Hematopoietic multipotent progenitor cell treated with erythropoietin and hydrocortisone succinate and interleukin-3 and kit ligand, for 8 days (in vitro differentiated cells): ENCODE measurements around the gene DEFB124.
"Not testable (repeated sequence)": the region's sequence is repeated elsewhere in the genome, so short reads cannot be mapped to it uniquely, and the experiment has no call there.

Source experiments
- DNase-seq: peaks from one replicate; pipeline ENCODE4 v3.0.0-alpha.2; 2015

Gene DEFB124

DNA sequence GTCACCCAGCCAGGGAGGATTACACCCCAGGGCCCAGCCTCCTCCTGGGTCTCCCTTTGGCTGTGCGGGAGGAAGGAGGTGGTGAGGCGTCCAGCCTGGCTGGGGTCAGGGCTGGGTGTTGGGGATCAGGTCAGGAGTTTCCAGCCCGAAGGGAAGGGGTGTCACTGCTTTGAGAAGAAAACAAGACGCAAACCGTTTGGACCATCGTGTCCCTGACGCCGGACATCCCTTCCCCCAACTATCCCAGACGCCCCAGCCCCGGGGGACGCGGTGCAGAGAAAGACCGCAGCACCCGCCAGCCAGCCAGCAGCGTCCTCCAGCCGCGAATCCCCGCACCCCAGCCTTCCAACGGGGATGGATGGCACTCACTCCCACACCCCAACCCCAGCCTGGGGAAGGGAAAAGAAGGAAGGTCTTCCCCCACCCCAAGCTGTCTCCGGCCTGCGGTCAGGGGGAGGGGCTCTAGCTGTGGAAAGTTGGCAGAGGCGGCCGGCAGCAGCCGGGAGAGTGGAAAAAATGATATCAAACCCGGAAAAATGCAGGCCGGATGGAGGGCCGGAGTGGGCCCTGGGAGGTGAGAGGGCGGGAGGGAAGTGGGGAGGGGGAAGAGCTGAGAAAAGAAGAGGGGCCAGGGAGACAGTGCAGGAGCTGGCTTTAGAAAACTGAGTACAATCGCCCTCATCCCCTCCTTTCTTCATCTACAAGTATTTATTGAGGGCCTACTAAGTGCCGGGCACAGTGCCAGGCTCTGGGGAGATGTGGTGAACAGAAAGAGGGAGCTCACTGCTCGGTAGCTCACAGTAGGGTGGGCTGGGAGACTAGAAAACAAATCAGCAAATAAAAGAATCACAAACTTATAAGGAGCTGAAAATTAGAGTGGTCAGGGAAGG lies 10.8 kb upstream of the DEFB124 start:
- DNase-seq = peak; percentile 63

DNA sequence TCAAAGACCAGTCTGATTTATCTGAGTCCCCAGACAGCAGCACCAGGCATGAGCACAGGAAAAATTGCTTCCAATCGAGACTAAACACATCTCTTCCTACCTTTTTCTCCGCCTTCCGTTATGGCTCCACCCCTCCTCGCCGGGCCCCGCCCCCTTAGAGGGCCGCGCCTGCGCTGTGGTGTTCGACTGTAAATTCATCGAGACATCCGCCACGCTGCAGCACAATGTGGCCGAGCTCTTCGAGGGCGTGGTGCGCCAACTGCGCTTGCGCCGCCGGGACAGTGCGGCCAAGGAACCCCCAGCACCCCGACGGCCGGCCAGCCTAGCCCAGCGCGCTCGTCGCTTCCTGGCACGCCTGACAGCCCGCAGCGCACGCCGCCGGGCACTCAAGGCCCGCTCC lies 9.1 kb upstream of the DEFB124 start:
- peak; percentile 49 for DNase-seq

DNA sequence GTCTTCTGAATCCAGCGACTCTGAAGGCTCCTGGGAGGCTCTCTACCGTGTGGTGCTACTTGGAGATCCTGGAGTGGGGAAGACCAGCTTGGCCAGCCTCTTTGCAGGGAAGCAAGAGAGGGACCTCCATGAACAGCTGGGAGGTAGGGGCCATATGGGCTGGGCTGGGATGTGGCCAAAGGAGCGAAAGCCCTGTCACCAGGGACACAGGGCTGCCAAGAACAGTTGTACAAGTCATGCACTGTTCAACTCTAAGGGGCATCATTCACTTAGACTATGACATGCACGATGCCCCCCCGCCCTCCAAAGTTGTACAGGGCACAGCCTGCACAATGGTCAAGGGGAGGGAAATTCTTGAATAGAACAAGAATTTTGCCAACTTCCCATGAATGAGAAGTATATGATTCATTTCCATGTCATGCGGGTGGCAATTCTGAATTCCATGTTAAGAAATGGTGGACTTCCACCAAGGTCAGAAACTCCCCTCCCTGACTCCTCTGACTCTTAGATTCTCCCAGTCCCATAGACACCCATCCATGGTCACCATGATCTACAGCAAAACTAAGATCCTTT lies 1.8 kb upstream of the DEFB124 start:
- no peak for DNase-seq

DNA sequence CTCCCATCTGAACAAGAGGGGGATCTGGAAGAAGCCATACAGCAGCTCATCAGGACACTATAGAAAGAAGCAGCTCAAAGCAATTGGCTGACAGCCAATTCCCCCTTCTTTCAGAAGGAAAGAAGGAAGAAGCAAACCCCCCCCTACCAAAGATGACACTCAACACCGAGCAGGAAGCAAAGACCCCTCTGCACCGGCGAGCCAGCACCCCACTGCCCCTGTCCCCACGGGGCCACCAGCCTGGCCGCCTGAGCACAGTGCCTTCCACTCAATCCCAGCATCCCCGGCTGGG lies 1.3 kb upstream of the DEFB124 start:
- no peak for DNase-seq

DNA sequence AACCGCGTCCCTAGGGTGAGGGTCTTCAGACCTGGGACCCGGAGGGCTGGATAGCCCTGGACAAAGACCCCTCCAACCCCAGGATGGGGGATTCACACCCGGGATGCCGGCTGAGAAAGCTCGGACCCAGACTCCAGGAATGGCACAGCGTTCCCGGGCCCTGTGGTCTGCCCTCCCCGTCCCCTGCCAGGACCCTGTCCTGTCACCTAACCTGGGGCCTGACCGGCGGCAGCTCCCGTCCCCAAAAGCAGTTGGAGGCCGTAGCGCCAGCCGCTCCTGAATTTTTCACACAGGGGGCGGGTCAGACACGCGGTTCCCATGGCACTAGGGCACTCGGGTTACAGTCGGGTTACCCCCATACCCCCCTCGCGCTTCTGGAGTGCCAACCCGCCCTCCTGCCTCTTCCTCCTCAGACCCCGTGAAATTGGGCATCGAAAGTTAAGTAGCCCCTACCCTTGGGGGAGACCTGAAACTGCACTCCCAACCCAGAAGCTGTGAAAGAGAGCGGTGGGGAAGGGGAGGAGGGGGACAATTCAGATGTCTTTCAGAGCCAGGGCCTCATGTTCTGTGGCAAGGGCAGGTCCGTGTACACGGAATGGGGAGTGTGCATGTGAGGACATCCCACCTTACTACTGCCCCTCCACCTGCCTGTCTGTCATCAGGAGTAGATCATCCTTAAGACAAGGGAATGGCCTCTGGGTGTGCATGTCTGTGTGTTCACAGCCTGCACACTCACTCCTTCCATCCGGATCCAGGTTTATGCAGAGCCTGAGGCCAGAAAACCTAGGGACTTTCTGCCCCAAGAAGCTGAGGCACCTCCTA lies 756 bp upstream of the DEFB124 start:
- no peak for DNase-seq

DNA sequence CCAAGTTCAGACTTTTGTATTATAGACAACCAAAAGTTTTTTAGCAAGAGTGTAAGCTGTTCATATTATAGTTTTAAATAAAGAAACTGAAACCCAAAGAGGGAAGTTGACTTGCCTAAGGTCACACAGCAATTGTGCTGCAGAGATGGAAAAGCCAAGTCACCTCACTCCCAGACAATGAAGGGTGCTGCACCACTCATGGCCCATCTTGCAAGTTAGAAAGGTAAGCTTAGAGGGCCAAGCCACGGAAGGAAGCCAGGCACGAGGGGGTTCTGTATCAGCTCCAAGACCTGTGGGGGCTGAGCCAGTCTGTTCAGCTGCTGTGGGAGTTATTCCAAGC lies 860 bp downstream of the DEFB124 start:
- no peak for DNase-seq

DNA sequence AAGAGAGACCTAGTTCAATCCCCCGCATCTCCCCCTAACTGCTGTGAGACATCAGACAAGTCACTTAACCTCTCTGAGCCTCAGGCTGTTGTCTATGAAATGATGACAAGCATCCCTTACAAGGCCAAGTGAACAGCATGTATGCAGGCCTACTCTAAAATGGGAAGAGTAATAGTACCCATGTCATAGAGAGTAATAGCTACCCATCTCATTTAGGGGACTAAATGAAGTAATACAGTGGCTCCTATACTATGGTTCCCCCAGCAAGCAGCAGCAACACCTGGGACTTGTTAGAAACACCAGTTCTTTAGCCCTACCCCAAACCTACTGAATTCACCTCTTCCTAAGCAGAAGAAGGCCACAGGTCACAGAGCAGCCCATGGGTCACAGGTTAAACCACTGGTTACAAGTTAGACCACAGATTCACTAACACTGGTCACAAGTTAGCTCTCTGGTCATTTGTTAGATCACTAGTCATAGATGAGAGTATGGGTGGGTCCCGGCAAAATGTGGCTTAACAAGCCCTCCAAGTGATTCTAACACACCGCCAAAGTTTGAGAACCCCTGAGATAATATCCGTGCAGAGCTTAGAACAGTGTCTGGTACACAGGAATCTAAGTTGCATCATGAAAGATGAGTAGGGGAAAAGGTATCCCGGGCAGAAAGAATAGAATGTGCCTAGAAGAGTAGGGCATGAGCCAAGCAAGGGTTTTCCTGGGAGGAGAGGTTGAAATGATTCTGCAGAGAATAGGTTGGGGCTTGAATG lies 1.4 kb downstream of the DEFB124 start:
- DNase-seq = no peak

DNA sequence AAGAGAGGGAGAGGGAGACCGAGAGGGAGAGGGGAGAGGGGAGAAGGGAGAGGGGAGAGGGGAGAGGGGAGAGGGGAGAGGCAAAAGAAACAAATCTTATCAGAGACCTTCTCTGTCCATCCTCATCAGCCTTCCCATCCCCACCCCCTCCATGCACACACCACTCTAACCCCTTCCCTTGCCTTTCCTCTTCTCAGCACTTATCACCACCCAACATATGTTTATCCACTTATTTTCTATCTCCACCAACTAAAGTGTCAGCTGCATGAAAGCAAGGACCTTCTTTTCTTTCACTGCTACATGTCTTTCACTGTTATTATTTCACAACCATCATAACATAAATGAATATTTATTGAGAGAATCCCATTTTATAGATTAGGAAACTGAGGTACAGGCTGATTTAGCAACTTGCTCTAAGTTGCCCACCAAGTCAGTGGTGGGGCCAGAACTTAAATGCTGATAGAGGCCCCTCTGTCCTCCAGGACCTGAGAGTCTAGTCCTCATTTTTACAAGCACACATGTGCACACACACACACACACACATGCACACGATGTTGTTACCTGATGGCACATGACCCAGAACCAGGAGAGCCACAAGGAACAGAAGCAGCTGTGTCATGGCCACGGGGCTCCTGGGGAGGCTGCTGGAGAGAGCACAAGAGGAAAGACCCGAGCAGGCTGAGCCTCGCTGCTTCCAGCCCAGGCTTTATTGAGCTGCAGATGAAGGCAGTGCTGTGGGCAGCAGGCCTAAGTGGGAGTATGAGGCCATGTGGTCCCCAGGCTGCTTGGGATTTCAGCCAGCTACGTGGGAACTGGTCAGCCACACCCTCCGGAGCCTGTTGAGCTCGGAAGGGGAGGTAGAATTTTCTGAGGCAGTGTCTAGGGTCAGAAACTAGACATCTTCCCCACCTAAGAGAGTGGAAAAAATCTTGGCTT lies 2.3 kb downstream of the DEFB124 start:
- peak; percentile 20 for DNase-seq

DNA sequence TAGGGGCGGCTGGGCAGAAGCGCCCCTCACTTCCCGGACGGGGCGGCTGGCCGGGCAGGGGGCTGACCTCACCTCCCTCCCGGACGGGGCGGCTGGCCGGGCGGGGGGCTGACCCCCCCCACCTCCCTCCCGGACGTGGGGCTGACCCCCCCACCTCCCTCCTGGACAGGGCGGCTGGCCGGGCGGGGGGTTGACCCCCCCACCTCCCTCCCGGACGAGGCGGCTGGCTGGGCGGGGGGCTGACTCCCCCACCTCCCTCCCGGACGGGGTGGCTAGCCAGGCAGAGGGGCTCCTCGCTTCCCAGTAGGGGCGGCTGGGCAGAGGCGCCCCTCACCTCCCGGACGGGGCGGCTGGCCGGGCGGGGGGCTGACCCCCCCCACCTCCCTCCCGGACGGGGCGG lies 4.0 kb downstream of the DEFB124 start:
- not testable (repeated sequence) for DNase-seq

DNA sequence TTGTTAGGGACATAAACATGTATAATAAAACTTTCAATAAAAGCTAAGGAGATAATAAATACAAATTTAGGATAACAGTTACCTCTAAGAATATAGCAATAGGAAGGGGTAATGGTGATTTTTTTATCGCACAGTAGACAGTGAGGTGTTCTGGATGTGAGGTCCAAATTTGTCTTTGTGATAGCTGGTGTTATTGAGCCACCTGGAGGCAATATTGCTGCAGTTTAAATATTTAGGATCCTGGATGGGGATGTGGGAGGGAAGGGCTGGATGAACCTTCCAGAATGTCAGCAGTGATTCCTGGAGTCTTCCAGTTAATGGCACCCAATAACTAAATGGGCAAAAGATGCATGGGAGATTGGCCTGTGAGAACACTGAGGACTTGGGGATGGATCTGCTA lies 20.6 kb downstream of the DEFB124 start:
- no peak for DNase-seq

DNA sequence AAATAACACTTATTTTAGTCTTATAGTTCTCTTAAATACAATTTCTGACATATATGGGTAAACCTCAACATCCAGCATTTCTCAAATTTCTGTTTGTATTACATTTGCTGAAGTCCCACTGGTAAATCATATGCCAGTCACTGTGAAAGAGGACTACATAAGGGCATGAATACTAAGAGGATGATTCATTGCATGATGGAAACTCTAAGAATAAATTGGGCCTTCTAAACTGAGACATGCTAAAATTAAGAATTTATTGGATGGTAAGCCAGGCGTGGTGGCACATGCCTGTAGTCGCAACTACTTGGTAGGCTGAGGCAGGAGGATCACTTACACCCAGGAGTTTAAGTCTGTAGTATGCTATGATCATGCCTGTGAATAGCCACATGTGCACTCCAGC lies 22.4 kb downstream of the DEFB124 start:
- no peak for DNase-seq

DNA sequence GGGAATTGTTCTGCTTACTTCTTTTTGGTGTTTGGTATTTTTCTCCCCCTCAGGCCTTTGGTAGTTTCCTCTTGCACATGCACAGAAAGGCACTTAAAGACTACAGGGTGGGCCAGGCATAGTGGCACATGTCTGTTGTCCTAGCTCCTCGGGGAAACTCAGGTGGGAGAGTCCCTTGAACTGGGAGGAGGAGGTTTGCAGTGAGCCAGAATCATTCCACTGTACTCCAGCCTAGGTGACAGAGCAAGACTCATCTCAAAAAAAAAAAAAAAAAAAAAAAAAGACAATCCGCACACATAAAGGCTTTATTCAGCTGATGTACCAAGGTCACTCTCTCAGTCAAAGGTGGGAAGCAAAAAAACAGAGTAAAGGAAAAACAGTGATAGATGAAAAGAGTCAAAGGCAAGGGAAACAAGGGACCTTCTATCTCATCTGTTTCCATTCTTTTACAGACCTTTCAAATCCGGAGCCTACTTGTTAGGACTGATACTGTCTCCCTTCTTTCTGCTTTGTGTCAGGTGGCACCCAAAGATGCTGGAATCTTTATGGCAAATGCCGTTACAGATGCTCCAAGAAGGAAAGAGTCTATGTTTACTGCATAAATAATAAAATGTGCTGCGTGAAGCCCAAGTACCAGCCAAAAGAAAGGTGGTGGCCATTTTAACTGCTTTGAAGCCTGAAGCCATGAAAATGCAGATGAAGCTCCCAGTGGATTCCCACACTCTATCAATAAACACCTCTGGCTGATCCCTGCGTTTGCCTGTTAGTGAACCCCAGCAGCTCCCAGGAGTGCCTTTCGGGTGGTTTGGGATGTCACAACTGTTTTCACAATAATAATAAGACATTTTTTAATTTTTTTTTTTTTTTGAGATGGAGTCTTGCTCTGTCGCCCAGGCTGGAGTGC lies 25.2 kb downstream of the DEFB124 start:
- DNase-seq = no peak

DNA sequence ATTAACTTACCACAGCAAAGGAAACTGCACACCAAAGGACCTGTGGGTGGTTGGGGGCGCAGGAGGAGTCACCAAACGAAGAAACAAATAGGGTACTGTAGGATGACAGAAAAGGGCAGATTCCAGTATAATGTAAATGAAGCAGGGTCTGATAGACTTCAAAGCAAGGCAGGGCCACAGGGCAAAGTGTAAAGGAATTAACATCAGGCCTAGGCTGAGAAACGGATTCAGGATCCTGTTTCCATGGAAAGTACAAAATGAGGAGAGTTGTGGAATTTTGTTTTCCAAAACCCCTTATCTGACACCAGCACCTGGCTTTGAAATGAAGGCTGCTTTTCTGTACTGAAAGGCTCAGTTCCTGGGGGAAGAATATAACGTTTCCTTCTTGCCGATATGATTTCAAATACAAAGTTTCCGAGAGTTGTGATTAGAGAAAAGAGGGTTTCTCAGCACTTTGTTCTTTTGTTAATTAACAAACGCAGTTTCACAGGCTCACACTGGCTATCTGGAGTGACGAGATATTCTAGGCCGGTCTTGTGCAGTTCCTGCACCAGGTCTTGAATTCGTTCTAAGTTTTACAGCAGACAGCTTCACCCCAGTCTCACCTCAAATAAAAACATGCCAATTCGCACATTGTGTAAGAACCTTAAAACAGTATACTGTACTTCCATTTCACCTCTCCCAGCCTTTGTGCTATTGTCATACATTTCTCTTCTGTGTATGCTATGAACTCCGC lies 28.7 kb downstream of the DEFB124 start:
- no peak for DNase-seq

DNA sequence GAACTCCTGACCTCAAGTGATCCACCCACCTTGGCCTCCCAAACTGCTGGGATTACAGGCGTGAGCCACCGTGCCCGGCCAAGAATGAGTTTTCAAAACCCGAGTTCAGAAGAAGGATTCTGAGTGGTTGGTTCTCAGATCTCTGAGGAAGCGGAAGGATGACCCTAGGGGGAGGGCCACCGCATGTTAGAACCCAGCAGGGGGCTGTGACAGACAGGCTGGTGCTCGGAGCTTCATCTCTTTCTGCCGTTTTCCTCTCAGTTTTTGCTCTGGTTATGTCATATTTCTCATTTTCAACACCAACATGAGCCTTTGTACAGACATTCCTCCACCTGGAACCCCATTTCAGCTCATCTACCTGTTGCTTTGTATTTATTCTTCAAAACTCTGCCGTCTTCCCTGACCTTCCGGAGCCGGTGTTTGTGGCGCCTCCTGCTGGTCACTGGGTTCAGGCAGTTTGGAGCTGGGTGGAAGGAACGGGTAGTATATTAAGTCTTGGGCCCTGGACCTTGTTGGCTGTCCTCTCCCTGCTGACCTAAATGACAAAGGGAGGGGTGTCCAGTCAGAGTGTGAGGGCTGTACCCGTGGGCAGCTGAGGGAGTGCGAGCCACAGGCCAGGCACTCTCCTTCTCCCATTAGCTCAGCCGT lies 34.8 kb downstream of the DEFB124 start, which contains the start of gene DEFB123:
TSS of gene DEFB123 (plus strand) at position 621 of the 648 bp plus-strand sequence. CDS start 67 bp downstream, outside the sequence.
- no peak for DNase-seq

DNA sequence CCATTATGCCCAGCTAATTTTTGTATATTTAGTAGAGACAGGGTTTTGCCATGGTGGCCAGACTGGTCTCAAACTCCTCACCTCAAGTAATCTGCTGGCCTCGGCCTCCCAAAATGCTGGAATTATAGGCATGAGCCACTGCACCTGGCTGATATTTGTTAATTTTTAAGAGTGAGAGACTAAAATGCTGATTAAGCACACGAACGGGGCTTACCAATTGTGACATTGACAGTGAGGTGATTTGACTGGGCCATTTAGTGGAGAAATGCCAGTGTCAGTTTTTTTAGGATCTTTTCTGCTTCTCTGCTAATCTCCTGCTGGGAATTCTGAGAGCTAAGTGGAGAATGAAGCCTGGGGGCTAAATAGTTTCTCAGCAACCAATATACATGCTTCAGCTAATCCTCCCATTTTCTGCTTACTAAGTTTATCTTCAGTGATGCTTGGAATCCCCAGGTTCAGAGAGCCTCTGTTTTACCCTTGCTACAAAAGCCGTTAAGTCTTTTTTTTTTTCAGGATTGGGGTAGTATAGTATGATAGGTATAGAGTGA lies 44.3 kb downstream of the DEFB124 start:
- DNase-seq = no peak

DNA sequence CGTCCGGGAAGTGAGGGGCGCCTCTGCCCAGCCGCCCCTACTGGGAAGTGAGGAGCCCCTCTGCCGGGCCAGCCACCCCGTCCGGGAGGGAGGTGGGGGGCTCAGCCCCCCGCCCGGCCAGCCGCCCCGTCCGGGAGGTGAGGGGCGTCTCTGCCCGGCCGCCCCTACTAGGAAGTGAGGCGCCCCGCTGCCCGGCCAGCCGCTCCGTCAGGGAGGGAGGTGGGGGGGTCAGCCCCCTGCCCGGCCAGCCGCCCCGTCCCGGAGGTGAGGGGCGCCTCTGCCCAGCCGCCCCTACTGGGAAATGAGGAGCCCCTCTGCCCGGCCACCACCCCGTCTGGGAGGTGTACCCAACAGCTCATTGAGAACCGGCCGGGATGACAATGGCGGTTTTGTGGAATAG lies 47.4 kb downstream of the DEFB124 start:
- DNase-seq = not testable (repeated sequence)

DNA sequence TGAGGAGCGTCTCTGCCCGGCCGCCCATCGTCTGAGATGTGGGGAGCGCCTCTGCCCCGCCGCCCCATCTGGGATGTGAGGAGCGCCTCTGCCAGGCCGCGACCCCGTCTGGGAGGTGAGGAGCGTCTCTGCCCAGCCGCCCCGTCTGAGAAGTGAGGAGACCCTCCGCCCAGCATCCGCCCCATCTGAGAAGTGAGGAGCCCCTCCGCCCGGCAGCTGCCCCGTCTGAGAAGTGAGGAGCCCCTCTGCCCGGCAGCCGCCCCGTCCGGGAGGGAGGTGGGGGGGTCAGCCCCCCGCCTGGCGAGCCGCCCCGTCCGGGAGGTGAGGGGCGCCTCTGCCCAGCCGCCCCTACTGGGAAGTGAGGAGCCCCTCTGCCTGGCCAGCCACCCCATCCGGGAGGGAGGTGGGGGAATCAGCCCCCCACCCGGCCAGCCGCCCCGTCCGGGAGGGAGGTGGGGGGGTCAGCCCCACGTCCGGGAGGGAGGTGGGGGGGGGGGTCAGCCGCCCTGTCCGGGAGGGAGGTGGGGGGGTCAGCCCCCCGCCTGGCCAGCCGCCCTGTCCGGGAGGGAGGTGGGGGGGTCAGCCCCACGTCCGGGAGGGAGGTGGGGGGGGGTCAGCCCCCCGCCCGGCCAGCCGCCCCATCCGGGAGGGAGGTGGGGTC lies 47.9 kb downstream of the DEFB124 start:
- not testable (repeated sequence) for DNase-seq

DNA sequence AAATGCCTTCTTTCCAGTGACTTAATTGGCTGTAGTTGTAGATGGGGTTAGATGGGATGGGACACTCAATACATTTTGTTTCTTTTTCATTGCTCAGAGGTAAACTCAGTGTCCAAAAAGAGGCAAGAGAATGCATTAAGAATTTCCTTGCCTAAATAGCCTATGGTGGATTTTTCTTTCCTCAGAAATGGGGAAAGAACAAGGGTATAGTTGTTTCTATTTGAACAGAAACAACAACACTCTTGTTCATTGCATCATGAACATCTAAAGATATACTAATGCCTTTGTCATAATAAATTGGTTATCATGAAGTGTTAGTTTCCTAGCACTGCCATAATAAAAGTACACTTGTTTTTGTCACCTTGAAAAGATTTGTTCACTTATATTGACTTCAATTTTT lies 49.1 kb downstream of the DEFB124 start:
- no peak for DNase-seq

DNA sequence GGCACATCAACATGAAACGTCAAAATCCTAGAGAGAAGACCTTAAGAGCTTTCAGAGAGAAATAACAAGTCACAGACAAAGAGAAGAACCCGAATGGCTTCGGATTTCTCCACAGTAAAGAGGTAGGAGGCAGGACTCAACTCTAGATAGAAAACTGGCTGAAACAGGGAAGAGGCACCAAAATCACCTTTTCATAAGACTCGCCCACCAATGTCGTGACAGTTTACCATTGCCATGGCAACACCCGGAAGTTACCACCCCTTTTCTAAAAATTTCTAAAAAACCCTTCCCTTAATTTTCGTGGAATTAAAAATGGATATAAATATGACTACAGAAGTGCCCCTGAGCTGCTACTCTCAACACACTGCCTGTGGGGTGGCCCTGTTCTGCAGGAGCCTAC lies 56.6 kb downstream of the DEFB124 start:
- DNase-seq = no peak
